Measurements from ENCODE around the gene NKIRAS1. TPM values are rescaled to one million over a fixed set of nuclear protein-coding genes. Genes with fewer than 3 reads are reported as not detected.

Gene NKIRAS1
- total and polyA plus RNA-seq, 7 experiments from 2014 or later: 2.2 to 6.4 (median 3.6) TPM

GRCh38 chr3:23869977-23870662 is 46.7 kb downstream of the NKIRAS1 start:
- H3K4me3 ChIP-seq (ENCODE audit: low read length): no peak overlapping the region
- Mint-ChIP-seq H3K9me3 (no peaks in the 10 kb centered on the region), H3K4me1 (peaks cover 4 to 61% (median 38%) of the 10 kb centered on the region in 7 donors), H3K27me3 (no peaks in the 10 kb centered on the region), H3K27ac (peak overlapping the region in 2 of 9 donors; percentile 14 to 16), H3K4me3 (no peak overlapping the region), H3K36me3 (peaks cover 0 to 5% (median 0%) of the 10 kb centered on the region in 5 donors)
- DNase-seq (no peak), ATAC-seq (no peak)
- intact Hi-C loops (cut with micrococcal nuclease): no loop called here
- H3K36me3 ChIP-seq (ENCODE audit: control insufficient read depth in 2 of 3, insufficient read depth in 3 of 3, low read length in 3 of 3): no peaks in the 10 kb centered on the region
- H3K4me1 ChIP-seq (ENCODE audit: control insufficient read depth in 2 of 2, insufficient read depth in 2 of 2, low read length in 2 of 2): no peaks in the 10 kb centered on the region
- ChIA-PET POLR2A (no interaction called here), CTCF (interaction anchor here (0.6 kb wide), 1 partner anchor 10 kb away, joined by 3 read pairs; no protein-coding TSS in a partner anchor)
- H3K27me3 ChIP-seq (ENCODE audit: control insufficient read depth in 2 of 2, insufficient read depth in 2 of 2, low read length in 2 of 2): no peaks in the 10 kb centered on the region
- no peak overlapping the region for H3K27ac ChIP-seq (ENCODE audit: low read depth, low read length)
- no peaks in the 10 kb centered on the region for H3K9me3 ChIP-seq (ENCODE audit: control insufficient read depth in 2 of 3, low read length in 3 of 3)

- DNase-seq: no peak
- no peak overlapping the region for H3K4me3 ChIP-seq (ENCODE audit: low read length)
- CTCF ChIA-PET: no interaction called here
- POLR2A ChIA-PET: no interaction called here
- Mint-ChIP-seq H3K27me3 (no peaks in the 10 kb centered on the region), H3K36me3 (peaks cover 0 to 14% (median 4%) of the 10 kb centered on the region in 5 donors), H3K9me3 (no peaks in the 10 kb centered on the region), H3K4me3 (no peak overlapping the region), H3K27ac (peak overlapping the region in 2 of 9 donors; percentile 3 to 41), H3K4me1 (peaks cover 6 to 61% (median 39%) of the 10 kb centered on the region in 7 donors)
- ATAC-seq: no peak
- no peaks in the 10 kb centered on the region for H3K9me3 ChIP-seq (ENCODE audit: control insufficient read depth in 2 of 3, low read length in 3 of 3)
- no peaks in the 10 kb centered on the region for H3K36me3 ChIP-seq (ENCODE audit: control insufficient read depth in 2 of 3, insufficient read depth in 3 of 3, low read length in 3 of 3)
- no peaks in the 10 kb centered on the region for H3K4me1 ChIP-seq (ENCODE audit: control insufficient read depth in 2 of 2, insufficient read depth in 2 of 2, low read length in 2 of 2)
- H3K27ac ChIP-seq (ENCODE audit: low read depth, low read length): no peak overlapping the region
- H3K27me3 ChIP-seq (ENCODE audit: control insufficient read depth in 2 of 2, insufficient read depth in 2 of 2, low read length in 2 of 2): no peaks in the 10 kb centered on the region
- intact Hi-C loops (cut with micrococcal nuclease): no loop called here
Measured at GRCh38 chr3:23867838-23868237, 49.0 kb downstream of the NKIRAS1 start.

- ATAC-seq: no peak
- no peak for DNase-seq
- Histone ChIP-seq H3K4me1 (ENCODE audit: control insufficient read depth in 2 of 2, insufficient read depth in 2 of 2, low read length in 2 of 2) (no peaks in the 10 kb centered on the region), H3K9me3 (ENCODE audit: control insufficient read depth in 2 of 3, low read length in 3 of 3) (no peaks in the 10 kb centered on the region), H3K4me3 (ENCODE audit: low read length) (no peak overlapping the region), H3K36me3 (ENCODE audit: control insufficient read depth in 2 of 3, insufficient read depth in 3 of 3, low read length in 3 of 3) (no peaks in the 10 kb centered on the region), H3K27me3 (ENCODE audit: control insufficient read depth in 2 of 2, insufficient read depth in 2 of 2, low read length in 2 of 2) (no peaks in the 10 kb centered on the region), H3K27ac (ENCODE audit: low read depth, low read length) (no peak overlapping the region)
- peak overlapping the region in 2 of 9 donors; percentile 3 to 41 for H3K27ac Mint-ChIP-seq
- H3K36me3 Mint-ChIP-seq: peaks cover 0 to 15% (median 4%) of the 10 kb centered on the region in 5 donors
- peaks cover 6 to 64% (median 39%) of the 10 kb centered on the region in 7 donors for H3K4me1 Mint-ChIP-seq
- H3K27me3 Mint-ChIP-seq: no peaks in the 10 kb centered on the region
- no peak overlapping the region for H3K4me3 Mint-ChIP-seq
- intact Hi-C loops (cut with micrococcal nuclease): no loop called here
- no peaks in the 10 kb centered on the region for H3K9me3 Mint-ChIP-seq
- ChIA-PET CTCF (no interaction called here), POLR2A (no interaction called here)
Measured at GRCh38 chr3:23867400-23867799, 49.4 kb downstream of the NKIRAS1 start.

- H3K27me3 ChIP-seq (ENCODE audit: control insufficient read depth in 2 of 2, insufficient read depth in 2 of 2, low read length in 2 of 2): no peaks in the 10 kb centered on the region
- Mint-ChIP-seq H3K36me3 (peaks cover 0 to 28% (median 10%) of the 10 kb centered on the region in 5 donors), H3K27me3 (no peaks in the 10 kb centered on the region), H3K9me3 (no peaks in the 10 kb centered on the region), H3K27ac (peak overlapping the region in 6 of 9 donors; percentile 6 to 74 (median 29)), H3K4me1 (peaks cover 10 to 78% (median 50%) of the 10 kb centered on the region in 7 donors), H3K4me3 (no peak overlapping the region)
- no peak overlapping the region for H3K4me3 ChIP-seq (ENCODE audit: low read length)
- H3K27ac ChIP-seq (ENCODE audit: low read depth, low read length): no peak overlapping the region
- no peaks in the 10 kb centered on the region for H3K9me3 ChIP-seq (ENCODE audit: control insufficient read depth in 2 of 3, low read length in 3 of 3)
- ChIA-PET CTCF (no interaction called here), POLR2A (no interaction called here)
- intact Hi-C loops (cut with micrococcal nuclease): loop anchor here in 1 of 2 donors (2.0 kb wide), 1 partner anchor 21 kb away; no protein-coding TSS in a partner anchor
- ATAC-seq (peak; percentile 6), DNase-seq (no peak)
- no peaks in the 10 kb centered on the region for H3K36me3 ChIP-seq (ENCODE audit: control insufficient read depth in 2 of 3, insufficient read depth in 3 of 3, low read length in 3 of 3)
- H3K4me1 ChIP-seq (ENCODE audit: control insufficient read depth in 2 of 2, insufficient read depth in 2 of 2, low read length in 2 of 2): no peaks in the 10 kb centered on the region
Measured at GRCh38 chr3:23865595-23866396, 51.0 kb downstream of the NKIRAS1 start.

- H3K27me3 Mint-ChIP-seq: no peaks in the 10 kb centered on the region
- H3K27me3 ChIP-seq (ENCODE audit: control insufficient read depth in 2 of 2, insufficient read depth in 2 of 2, low read length in 2 of 2): no peaks in the 10 kb centered on the region
- peaks cover 15 to 83% (median 59%) of the 10 kb centered on the region in 7 donors for H3K4me1 Mint-ChIP-seq
- H3K9me3 Mint-ChIP-seq: no peaks in the 10 kb centered on the region
- H3K27ac Mint-ChIP-seq: peak overlapping the region in 4 of 9 donors; percentile 0 to 50 (median 24)
- ATAC-seq (no peak), DNase-seq (no peak)
- no peaks in the 10 kb centered on the region for H3K9me3 ChIP-seq (ENCODE audit: control insufficient read depth in 2 of 3, low read length in 3 of 3)
- H3K4me1 ChIP-seq (ENCODE audit: control insufficient read depth in 2 of 2, insufficient read depth in 2 of 2, low read length in 2 of 2): no peaks in the 10 kb centered on the region
- H3K4me3 Mint-ChIP-seq: no peak overlapping the region
- ChIA-PET CTCF (no interaction called here), POLR2A (interaction anchor here (0.7 kb wide), 1 partner anchor 53 kb away, joined by 3 read pairs; no protein-coding TSS in a partner anchor)
- intact Hi-C loops (cut with micrococcal nuclease): loop anchor here (2.0 to 5.0 kb wide), 3 partner anchors 20 to 53 kb away; no protein-coding TSS in a partner anchor
- no peaks in the 10 kb centered on the region for H3K36me3 ChIP-seq (ENCODE audit: control insufficient read depth in 2 of 3, insufficient read depth in 3 of 3, low read length in 3 of 3)
- H3K27ac ChIP-seq (ENCODE audit: low read depth, low read length): no peak overlapping the region
- H3K36me3 Mint-ChIP-seq: peaks cover 0 to 31% (median 10%) of the 10 kb centered on the region in 5 donors
- no peak overlapping the region for H3K4me3 ChIP-seq (ENCODE audit: low read length)
Measured at GRCh38 chr3:23864931-23865330, 51.9 kb downstream of the NKIRAS1 start.

GRCh38 chr3:23863060-23863459 is 53.7 kb downstream of the NKIRAS1 start:
- peak overlapping the region in 2 of 9 donors; percentile 2 to 13 for H3K27ac Mint-ChIP-seq
- POLR2A ChIA-PET: no interaction called here
- intact Hi-C loops (cut with micrococcal nuclease): loop anchor here (1.0 to 5.0 kb wide), 3 partner anchors 11 to 51 kb away; no protein-coding TSS in a partner anchor

More at GRCh38 chr3:23863060-23863459, 53.7 kb downstream of the NKIRAS1 start:
- Mint-ChIP-seq H3K27me3 (no peaks in the 10 kb centered on the region), H3K9me3 (no peaks in the 10 kb centered on the region), H3K36me3 (peaks cover 0 to 31% (median 10%) of the 10 kb centered on the region in 5 donors), H3K4me1 (peaks cover 23 to 90% (median 78%) of the 10 kb centered on the region in 7 donors), H3K4me3 (no peak overlapping the region)
- Histone ChIP-seq H3K9me3 (ENCODE audit: control insufficient read depth in 2 of 3, low read length in 3 of 3) (no peaks in the 10 kb centered on the region), H3K27ac (ENCODE audit: low read depth, low read length) (no peak overlapping the region), H3K27me3 (ENCODE audit: control insufficient read depth in 2 of 2, insufficient read depth in 2 of 2, low read length in 2 of 2) (no peaks in the 10 kb centered on the region), H3K4me3 (ENCODE audit: low read length) (no peak overlapping the region), H3K36me3 (ENCODE audit: control insufficient read depth in 2 of 3, insufficient read depth in 3 of 3, low read length in 3 of 3) (no peaks in the 10 kb centered on the region), H3K4me1 (ENCODE audit: control insufficient read depth in 2 of 2, insufficient read depth in 2 of 2, low read length in 2 of 2) (peaks cover 11% of the 10 kb centered on the region in 2 donors)
- CTCF ChIA-PET: no interaction called here
- ATAC-seq (no peak), DNase-seq (no peak)
